NT2/D1 (cell line): ENCODE data around the gene KRAS.

ENCODE experiments used
- YY1 ChIP-seq: IDR thresholded peaks from 2 replicates; pipeline ENCODE4 v1.6.1; 2011; ENCODE audit not compliant: insufficient read length, insufficient read depth
- ZNF274 ChIP-seq: IDR thresholded peaks from 2 replicates; pipeline ENCODE4 v1.6.1; 2011; ENCODE audit warnings: mild to moderate bottlenecking, low read depth, low read length

DNA sequence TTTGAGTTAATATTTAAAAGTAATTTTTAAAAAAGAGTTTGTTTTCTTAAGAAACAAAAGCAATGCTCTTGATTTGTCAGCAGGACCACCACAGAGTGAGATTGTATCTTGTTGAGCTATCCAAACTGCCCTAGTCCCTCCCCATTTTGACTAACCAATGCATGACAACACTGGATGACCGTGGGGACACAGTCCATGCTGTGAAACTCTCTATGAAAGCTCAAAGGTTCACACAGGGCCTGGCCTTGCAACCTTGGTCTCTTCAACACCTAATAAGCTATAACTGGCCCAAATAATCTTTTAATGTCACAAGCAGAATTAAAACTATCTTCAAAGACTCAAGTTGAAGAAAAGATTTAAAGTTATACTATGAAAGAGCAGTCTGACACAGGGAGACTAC, 42.2 kb downstream of the KRAS start:
- TF ChIP-seq ZNF274 (no peak), YY1 (no peak)
